ENCODE data around the gene TRIM28. TPM values are rescaled to one million over a fixed set of nuclear protein-coding genes. Genes with fewer than 3 reads are reported as not detected.
A peak's percentile ranks its signal among the peaks of the same experiment; 100 is the strongest.

Gene TRIM28
- total and polyA plus RNA-seq, 9 of the 15 experiments (the other 6 are each of a cell fraction or from before 2014, with no cell fraction given), result 12.1 to 797 (median 490) TPM

DNA sequence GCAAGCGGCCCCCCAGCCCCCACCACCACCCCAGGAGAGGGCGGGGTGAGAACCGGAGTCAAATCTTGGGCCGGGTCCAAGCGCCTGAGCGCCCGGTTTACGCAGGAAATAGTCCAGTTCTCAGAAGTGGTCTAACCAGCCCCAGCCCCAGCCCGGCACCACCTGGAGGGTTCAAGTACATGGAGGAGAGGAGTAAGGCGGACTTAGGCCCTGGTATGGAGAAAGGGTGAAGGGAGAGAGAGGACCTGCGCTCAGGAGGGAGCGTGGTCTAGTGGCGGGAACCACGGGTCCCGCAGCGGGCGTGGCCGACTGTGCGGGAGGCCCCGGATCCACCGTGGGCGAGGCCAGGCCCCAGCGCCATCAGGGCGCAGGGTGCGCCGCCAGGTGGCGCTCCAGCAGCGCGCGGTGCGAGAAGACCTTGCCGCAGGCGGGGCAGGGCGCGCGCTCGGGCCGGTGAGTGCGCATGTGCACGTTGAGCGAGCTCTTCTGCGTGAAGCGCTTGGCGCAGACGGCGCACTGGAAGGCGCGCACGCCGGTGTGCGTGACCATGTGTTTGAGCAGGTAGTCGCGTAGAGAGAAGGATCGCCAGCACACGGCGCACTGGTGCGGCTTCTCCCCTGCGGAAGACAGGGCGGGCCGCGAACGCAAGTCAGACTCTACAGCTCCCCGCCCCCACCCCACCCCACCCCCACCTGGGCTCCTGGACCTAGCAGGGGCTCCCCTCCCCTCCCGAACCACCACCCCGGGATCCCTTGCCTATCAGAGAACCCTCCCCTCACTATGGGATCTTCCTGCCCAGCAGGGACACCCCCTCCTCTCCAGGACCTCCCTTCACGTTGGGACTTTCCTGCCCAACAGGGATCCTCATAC is 29.9 kb upstream of the TRIM28 start (continued):
- TF ChIP-seq, protein P1, sequence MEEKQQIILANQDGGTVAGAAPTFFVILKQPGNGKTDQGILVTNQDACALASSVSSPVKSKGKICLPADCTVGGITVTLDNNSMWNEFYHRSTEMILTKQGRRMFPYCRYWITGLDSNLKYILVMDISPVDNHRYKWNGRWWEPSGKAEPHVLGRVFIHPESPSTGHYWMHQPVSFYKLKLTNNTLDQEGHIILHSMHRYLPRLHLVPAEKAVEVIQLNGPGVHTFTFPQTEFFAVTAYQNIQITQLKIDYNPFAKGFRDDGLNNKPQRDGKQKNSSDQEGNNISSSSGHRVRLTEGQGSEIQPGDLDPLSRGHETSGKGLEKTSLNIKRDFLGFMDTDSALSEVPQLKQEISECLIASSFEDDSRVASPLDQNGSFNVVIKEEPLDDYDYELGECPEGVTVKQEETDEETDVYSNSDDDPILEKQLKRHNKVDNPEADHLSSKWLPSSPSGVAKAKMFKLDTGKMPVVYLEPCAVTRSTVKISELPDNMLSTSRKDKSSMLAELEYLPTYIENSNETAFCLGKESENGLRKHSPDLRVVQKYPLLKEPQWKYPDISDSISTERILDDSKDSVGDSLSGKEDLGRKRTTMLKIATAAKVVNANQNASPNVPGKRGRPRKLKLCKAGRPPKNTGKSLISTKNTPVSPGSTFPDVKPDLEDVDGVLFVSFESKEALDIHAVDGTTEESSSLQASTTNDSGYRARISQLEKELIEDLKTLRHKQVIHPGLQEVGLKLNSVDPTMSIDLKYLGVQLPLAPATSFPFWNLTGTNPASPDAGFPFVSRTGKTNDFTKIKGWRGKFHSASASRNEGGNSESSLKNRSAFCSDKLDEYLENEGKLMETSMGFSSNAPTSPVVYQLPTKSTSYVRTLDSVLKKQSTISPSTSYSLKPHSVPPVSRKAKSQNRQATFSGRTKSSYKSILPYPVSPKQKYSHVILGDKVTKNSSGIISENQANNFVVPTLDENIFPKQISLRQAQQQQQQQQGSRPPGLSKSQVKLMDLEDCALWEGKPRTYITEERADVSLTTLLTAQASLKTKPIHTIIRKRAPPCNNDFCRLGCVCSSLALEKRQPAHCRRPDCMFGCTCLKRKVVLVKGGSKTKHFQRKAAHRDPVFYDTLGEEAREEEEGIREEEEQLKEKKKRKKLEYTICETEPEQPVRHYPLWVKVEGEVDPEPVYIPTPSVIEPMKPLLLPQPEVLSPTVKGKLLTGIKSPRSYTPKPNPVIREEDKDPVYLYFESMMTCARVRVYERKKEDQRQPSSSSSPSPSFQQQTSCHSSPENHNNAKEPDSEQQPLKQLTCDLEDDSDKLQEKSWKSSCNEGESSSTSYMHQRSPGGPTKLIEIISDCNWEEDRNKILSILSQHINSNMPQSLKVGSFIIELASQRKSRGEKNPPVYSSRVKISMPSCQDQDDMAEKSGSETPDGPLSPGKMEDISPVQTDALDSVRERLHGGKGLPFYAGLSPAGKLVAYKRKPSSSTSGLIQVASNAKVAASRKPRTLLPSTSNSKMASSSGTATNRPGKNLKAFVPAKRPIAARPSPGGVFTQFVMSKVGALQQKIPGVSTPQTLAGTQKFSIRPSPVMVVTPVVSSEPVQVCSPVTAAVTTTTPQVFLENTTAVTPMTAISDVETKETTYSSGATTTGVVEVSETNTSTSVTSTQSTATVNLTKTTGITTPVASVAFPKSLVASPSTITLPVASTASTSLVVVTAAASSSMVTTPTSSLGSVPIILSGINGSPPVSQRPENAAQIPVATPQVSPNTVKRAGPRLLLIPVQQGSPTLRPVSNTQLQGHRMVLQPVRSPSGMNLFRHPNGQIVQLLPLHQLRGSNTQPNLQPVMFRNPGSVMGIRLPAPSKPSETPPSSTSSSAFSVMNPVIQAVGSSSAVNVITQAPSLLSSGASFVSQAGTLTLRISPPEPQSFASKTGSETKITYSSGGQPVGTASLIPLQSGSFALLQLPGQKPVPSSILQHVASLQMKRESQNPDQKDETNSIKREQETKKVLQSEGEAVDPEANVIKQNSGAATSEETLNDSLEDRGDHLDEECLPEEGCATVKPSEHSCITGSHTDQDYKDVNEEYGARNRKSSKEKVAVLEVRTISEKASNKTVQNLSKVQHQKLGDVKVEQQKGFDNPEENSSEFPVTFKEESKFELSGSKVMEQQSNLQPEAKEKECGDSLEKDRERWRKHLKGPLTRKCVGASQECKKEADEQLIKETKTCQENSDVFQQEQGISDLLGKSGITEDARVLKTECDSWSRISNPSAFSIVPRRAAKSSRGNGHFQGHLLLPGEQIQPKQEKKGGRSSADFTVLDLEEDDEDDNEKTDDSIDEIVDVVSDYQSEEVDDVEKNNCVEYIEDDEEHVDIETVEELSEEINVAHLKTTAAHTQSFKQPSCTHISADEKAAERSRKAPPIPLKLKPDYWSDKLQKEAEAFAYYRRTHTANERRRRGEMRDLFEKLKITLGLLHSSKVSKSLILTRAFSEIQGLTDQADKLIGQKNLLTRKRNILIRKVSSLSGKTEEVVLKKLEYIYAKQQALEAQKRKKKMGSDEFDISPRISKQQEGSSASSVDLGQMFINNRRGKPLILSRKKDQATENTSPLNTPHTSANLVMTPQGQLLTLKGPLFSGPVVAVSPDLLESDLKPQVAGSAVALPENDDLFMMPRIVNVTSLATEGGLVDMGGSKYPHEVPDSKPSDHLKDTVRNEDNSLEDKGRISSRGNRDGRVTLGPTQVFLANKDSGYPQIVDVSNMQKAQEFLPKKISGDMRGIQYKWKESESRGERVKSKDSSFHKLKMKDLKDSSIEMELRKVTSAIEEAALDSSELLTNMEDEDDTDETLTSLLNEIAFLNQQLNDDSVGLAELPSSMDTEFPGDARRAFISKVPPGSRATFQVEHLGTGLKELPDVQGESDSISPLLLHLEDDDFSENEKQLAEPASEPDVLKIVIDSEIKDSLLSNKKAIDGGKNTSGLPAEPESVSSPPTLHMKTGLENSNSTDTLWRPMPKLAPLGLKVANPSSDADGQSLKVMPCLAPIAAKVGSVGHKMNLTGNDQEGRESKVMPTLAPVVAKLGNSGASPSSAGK (IDR thresholded peaks at IDR 0.05), result peak; percentile 92
- no peak for TF ChIP-seq PTRF (tag; IDR thresholded peaks at IDR 0.05)
- TF ChIP-seq MYBL2 (IDR thresholded peaks at IDR 0.05; ENCODE audit: low read depth), result no peak
- no peak for TF ChIP-seq MYBL2 (CRISPR knock-in tag; IDR thresholded peaks at IDR 0.05; ENCODE audit: borderline replicate concordance)
- no peak for TF ChIP-seq RBM34 (IDR thresholded peaks at IDR 0.05; ENCODE audit: borderline replicate concordance, insufficient read depth, low read length)
- no peak for TF ChIP-seq TAF1 (IDR thresholded peaks at IDR 0.05; ENCODE audit: control insufficient read depth, extremely low read depth, insufficient read depth, low read length, severe bottlenecking)
- TF ChIP-seq TARDBP (IDR thresholded peaks at IDR 0.05), result no peak; the same call in 1 of the 2 replicates
- peak; percentile 91 for TF ChIP-seq ZFX (CRISPR knock-in tag; IDR thresholded peaks at IDR 0.05)
- TF ChIP-seq ZNF551 (CRISPR knock-in tag; IDR thresholded peaks at IDR 0.05), result no peak
- no peak for TF ChIP-seq ZNF717 (CRISPR knock-in tag; IDR thresholded peaks at IDR 0.05)
- TF ChIP-seq FOXK1 (CRISPR knock-in tag; IDR thresholded peaks at IDR 0.05; ENCODE audit: borderline replicate concordance), result no peak
- TF ChIP-seq SAP30 (IDR thresholded peaks at IDR 0.05; ENCODE audit: borderline replicate concordance, insufficient read depth, low read depth, low read length, poor library complexity, severe bottlenecking), result no peak
- TF ChIP-seq, protein P2, sequence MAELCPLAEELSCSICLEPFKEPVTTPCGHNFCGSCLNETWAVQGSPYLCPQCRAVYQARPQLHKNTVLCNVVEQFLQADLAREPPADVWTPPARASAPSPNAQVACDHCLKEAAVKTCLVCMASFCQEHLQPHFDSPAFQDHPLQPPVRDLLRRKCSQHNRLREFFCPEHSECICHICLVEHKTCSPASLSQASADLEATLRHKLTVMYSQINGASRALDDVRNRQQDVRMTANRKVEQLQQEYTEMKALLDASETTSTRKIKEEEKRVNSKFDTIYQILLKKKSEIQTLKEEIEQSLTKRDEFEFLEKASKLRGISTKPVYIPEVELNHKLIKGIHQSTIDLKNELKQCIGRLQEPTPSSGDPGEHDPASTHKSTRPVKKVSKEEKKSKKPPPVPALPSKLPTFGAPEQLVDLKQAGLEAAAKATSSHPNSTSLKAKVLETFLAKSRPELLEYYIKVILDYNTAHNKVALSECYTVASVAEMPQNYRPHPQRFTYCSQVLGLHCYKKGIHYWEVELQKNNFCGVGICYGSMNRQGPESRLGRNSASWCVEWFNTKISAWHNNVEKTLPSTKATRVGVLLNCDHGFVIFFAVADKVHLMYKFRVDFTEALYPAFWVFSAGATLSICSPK (IDR thresholded peaks at IDR 0.05; ENCODE audit: borderline replicate concordance), result no peak

Measured in K562 (cell line).